ENCODE data around the gene IGF1R.

Gene IGF1R

DNA sequence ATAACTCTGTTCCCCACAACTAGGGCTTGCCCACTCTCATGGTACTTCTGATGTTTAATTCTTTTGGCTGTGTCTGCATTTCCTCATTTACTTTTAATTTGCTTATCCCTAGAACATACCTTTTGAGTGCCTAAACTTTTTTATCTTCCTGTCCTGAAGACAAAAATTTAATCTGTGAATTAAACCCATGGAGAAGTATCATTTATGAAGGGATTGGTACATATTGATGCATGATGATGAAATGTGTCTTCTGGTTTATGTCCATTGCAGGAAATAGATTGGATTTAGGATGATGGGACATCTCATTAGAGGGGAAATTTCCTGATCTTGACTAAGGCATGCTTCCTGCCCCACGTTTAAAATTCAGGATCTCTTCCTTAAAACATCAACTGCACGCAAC is 249.8 kb downstream of the IGF1R start:
- DNase-seq: no peak

DNA sequence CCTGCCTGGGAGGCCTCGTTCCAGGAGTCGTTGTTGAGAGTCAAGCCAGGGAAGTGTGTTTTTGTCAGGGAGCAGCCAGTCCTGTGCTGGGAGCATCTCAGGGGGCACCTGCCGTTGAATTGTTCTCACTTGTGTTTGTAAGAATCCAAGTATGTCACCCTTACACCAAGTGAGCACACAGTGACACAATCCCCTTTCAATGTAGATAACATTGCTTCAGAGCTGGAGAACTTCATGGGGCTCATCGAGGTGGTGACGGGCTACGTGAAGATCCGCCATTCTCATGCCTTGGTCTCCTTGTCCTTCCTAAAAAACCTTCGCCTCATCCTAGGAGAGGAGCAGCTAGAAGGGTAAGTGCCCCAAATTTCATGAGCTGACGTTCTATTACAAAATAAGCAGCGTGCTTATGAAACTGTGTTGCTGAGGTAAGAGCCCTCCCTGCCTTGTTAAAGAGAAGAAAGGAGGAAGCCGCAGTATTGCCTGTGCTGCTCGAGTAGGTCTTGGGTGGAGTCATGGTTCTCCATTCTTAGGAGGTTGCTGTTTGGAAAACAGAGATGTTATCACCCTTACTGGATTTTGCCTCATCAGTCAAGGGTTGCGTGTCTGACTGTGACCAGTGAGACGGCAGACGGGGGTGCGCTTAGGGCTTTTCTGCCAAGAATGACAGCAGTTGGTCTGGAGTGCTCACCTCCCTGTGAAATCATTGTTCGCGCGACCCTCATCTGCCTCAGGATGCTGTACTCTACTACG is 251.1 kb downstream of the IGF1R start:
- no peak for DNase-seq

DNA sequence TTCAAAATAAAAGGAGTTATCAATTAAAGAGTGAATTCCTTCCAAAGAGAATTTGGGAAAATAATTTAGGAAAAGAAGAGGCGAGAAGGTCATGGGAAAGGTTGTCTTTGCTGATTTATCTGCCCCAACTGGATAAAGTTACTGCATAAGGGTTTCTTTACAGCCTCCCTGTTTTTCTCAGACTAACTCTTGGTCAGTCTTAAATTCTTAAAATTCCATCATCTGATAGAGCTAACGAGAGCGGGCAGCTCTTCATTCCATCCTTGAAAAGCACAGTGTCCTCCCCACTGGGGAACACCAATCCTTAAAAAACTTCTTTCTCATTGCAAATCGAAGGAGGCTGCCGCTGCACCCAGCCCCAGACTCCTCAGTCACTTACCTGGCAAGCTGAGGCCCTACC is 252.0 kb downstream of the IGF1R start:
- DNase-seq: no peak

DNA sequence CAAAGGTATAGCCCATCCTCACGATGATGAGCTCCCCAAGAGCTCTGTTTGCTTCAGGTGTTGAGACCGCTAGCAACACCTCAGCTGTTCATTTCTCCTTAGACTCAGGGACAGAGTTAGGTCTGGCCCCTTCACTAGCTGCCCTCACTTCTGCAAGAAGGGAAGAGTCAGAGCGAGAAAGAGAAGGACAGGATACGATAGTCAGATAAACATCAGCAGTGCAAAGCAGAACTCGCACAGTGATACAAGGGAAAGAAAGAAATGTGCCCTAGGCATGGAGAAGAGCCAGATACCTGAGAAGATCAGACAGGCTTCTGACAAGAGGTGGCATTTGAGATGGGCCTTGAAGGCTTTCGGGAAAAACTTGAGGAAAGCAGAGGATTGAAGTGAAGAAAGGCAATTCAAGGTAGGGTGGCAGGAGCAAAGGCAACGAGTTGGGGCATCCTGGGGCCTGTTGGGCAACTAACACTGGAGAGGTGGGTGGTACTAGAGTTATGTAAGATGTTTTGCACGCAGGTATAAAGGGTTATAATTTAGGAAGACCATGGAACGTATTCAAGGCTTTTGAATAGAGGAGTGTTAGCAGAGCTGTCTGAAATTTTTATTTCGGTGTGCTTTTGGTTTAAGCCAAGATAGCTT is 253.2 kb downstream of the IGF1R start:
- no peak for DNase-seq

DNA sequence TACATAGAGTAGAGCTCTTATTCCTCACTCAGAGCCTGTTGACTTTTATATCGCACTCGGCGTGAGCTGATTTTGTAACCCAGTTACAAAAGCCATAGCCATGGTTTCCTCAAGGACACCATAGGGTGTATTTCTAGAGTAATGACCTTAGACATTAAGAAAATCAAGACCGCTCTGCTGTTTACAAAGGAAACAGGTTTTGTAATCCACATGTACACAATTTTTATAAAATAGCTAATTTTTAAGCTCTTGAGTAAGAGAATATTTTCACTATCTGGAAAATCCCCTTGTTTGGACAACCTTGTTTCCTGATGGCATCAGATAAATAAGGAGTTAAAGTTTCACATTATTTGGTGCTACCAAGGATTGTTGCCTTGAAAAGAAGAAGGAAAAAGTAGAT is 254.6 kb downstream of the IGF1R start:
- DNase-seq: no peak

DNA sequence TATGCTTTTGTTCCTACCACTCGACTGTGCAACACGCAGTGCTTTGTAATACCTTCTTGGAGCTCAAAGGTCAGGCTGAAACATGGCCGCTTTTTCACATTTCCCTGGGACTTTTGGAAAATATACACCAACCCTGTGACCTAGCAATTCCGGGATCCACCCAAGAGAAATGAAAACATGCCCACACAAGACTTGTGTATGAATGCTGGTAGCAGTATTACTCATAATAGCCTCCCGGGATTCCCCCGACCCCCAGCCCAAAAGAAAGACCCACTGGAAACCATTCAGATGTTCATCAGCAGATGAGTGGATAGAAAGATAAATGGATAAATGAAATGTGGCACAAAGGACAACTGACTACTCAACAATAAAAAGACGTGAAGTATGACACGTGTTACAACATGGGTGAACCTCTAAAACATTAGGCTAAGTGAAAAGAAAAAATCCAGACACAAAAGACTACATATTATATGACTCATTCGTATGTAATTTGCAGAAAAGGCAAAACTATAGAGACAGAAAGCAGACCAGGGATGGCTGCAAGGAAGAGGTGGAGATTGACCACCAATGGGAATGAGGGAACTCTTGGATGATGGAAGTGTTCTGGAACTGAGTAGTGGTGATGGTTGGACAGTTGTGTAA is 255.2 kb downstream of the IGF1R start:
- DNase-seq: no peak

DNA sequence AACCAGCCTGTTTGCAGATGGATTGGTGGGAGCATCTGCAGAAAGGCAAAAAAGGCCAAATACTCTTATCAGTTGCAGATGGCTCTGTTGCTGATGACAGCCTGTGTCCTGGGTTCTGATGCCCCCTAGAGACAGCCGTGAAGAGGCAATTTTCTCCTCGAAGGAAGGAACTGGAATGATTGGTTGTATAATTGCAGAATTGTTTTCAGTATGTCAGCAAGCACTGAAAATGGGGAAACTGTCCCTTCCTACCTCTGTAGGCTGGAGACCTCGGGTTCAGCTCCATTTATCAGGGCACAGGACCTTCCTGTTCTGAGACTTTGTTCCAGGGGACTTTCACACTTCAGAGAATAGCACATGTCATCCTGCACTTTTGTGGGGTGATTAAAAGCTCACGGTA is 256.2 kb downstream of the IGF1R start:
- DNase-seq: no peak

DNA sequence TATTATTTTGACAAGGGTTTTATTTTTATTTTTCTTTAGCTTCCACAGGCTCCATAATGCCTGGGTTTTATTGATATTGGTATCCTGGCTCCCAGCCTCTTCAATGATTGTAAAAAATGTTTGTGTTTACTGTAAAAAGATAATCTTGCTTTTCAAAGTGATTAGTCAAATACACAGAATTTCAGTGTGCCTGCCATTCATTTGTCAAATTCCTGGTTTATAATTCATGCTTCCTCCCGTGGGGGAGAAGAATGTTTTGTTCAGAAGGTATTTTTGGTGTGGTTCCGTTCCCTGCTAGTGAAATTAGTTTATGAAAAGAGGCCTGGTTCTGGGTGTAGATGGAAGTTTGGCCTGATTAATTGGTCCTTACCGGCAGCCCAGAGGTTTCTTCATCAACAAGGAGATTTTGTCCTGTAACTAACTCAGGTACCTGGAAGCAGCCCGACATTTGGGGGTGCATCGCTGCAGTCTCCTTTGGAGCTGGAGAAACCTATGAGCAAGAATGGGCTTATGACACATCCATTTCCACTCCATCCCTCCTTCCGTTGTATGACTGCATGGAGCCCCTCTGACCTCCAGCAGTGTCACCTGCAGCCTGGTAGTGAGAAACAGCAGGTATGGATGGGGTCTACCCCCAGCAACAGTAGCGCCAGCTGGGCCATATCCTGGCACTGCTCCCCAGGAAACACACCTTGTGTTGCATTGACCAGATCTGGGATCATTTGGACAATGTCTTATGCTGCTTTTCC is 257.8 kb downstream of the IGF1R start:
- no peak for DNase-seq

DNA sequence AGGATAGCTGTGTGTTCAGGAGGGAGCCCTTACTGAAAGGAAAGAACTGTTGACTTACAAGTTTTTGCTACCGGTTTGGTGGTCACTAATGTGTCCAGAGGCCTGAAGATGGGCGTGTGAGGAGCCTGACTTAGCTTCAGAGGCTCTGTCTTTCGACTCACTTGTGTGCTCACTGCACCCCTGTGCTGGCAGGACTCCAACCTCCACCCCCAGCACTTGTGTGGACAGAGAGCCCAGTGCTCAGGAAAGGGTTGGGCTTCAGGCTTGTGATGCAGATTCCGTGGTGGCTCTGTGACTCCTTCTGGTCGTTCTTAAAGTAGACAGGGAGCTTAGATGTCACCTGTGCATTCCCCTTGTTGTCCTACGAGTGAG is 258.4 kb downstream of the IGF1R start:
- DNase-seq: no peak

DNA sequence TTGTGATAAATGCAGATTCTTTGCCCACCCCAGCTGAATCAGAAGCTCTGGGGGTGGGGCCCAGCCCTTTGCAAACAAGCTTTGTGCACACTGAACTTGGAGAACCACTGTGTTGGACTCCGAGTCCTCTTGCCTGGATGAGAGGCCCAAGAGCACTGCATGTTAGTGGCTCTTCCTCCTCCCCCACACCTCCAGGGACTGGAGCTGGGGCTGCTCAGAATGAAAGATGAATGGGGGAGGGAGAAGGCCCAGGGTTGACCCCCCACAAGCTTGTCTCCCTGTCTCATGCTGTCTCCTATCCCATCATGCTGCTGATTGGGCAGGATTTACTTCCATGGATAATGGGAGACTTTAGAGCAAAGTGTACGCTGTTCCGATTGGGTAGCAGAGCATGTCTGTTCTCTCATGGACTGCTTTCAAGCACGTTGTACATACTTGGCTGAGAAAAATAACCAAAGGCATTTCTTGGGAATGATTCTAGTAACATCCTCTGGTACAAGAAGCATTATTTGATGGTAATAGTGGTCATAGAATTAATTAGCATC is 259.7 kb downstream of the IGF1R start:
- no peak for DNase-seq

DNA sequence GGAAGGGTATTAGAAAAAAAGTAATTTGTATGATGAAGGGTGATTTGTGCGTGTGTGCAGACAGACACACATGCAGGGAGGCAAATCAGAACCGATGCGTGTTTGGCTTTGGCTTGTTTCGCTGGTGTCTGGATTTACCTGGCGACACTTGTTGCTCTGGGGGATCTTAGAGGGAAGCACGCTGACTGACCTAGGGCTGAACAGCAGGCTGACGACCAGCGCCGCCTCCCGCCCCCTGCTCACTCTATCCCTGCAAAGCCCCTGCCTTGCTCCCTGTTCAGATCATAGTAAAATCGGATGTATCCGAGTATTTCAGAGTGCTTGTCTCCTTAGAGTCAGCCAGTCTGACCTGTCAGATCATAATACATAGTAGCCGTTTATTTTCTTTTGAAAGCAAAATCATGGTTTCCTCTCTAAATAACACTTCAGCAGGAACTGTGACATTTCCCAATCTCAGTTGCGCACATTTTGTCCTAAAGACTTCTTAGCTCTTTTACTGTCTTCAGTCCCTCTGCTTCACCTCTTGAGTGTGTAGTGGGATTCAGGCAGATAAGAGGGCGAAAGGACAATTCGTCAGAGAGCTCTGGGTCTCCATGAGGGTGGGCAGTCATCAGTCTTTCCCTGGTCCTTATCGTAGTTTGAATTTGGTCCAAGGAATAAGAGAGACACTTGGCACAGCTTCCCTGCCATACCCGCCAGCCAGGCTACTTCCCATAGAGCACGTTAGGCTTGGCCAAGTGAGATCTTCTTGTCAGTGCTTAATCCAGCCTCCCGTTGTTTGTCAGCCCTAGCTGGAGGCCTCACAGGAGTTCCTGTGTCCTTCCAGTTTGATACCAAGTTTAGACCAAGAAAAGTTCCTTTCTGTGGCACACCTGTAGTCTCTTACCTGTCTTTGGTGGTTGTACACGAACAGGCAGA is 261.9 kb downstream of the IGF1R start:
- DNase-seq: no peak

DNA sequence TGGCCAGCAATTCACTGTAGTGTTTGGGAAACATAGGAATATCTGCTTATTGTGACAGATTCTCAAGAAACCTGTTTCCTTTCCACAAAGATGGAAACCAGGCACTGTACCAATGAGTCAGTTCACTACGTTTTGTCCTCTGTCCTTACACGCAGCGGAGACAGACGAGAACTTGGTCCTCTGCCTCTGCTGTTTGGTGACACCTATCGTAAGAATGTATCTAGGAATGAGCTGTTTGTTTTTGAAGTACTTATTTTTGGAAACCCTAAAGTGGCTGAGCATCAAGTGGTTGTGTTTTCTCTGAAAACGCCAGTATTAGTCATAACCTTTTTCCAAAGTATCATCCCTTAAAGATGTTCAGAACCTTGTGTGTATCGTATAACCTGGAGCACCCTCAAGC is 266.3 kb downstream of the IGF1R start:
- DNase-seq: no peak

DNA sequence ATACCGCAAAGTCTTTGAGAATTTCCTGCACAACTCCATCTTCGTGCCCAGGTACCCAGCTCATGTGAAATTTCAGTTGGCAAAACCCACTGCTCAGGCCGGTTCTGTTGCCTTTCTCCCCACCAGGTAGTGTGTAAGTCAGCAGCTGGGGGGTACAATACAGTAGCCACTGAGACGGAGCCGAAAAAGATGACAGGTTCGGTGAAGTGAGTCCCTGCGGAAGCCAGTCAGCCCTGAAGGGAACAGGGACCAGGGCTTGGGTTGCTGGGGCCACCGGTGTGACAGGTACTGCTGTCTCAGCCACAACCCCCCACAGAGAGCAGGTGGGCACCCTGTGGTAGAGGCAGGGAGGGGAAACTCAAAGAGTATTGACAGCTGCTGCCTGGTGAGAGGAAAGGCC is 268.5 kb downstream of the IGF1R start:
- no peak for DNase-seq

DNA sequence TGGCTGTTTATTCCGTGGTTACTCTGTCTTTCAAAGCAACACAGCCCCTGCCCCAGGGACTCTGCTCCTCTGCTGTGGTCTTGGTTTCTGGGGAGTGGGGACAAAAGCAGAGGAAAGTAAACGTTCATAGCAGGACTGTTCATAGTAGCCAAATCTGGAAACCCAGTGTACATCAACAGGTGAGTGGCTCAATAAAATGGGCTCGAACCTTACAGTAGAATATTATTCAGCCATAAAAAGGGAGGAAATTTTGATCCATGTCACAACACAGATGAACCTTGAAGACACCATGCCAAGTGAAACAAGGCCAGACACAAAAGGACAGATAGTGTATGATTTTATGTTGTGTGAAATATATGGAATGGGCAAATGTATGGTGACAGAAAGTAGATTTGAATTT is 269.1 kb downstream of the IGF1R start:
- DNase-seq: no peak

DNA sequence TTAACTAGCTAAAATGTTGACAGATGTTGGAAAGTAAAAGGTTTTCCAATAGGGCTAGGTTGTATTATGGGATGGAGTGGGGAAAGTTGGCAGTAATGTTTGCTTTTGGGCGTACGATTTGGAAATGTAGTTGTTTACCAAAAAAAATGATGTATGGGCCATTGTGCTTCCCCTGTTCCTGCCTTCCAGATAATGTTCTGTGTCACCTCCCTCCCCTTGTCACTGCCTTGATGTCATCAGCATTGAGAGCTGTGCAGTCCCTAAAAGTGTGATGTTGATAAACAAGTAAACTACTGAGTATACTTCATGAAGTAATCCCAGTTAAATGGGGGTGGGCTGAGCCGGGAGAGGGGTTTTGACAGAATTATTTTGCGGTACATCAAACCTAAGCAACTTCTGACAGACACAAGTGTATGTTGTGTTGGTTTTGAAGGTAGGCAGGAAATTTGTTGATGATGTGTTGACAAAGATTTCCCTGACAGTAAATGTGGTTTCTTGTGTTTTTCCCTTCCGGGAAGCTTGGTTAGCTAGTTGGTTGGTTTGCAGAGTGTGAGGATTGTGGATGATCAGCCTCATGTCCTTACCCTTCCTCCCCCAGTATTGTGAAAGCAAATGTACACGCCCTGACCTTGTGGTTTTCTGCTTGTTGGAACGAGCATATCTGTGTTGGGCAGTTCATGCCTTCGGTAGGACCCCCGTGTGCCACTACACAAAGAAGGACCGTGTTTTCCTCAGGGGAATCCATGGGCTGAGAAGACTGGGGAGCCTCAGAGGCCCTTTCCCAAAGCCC is 271.9 kb downstream of the IGF1R start:
- no peak for DNase-seq

DNA sequence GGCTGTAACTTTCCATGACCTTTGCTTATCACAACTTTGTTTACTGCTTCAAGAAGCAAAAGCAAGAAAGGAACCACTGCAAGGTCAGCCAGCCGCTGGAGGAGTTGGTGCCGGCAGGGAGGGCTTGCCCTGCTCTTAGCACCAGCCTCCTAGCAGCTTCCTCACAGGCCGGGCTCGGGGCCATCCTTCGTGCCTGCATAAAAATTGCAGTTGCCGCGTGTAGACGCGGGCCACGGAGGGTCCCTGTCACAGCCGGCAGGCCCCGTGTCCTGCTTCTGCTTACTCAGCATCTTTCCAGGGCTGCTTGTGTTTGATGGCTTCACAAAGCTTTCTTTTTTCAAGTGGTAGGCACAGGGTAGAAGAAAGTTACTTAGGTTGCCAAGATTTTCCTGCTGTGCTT is 274.8 kb downstream of the IGF1R start:
- DNase-seq: no peak

DNA sequence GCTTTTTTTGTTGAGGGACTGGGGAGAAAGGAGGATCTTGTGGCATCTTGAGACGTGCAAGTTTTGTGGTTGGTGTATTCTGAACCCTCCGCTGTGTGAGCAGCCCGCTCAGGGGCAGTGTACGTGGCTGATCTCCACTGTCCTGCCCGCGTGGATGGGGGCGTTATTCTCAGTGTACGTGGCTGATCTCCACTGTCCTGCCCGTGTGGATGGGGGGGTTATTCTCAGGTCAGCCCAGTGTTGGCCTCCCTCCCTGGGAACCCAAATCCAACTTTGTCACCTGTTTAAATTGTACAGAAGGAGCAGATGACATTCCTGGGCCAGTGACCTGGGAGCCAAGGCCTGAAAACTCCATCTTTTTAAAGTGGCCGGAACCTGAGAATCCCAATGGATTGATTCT is 275.2 kb downstream of the IGF1R start:
- no peak for DNase-seq

DNA sequence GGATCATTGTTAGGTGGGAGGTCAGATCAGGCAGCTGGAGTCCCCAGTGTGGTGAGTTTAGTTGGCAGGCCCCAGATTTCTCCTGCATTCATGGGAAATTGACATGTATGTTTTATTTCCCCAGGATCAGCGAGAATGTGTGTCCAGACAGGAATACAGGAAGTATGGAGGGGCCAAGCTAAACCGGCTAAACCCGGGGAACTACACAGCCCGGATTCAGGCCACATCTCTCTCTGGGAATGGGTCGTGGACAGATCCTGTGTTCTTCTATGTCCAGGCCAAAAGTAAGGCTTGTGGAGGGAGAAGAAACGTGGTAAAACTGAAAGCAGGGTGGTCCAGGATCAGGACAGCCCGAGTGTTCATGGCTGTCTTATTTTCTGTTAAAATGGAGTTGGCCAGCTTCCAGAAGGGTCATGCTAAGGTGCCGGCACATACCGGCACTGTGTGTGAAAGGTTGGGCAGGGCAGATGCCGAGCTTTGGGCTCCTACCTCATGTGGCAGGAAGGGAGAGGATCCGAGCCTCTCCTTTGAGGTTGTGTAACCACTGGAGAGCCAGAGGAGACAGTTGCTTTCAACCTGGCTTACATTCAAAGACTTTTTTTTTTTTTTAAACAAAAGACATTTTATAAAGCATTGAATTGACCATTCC is 276.2 kb downstream of the IGF1R start:
- DNase-seq: no peak

DNA sequence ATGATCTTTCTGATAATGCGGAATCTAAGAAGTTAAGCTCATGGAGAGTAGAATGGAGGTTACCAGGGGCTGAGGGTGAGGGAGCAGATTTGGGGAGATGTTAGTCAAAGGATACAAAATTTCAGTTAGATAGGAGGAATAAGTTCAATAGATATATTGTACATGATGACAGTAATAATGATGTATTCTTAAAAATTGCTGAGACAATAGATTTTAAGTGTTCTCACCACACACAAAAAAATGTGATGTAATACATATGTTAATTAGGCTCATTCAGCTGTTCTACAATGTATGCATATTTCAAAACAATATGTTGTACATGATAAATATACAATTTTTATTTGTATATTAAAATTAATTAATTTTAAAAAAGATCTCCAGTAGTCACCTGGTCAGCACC is 277.9 kb downstream of the IGF1R start:
- DNase-seq: no peak

DNA sequence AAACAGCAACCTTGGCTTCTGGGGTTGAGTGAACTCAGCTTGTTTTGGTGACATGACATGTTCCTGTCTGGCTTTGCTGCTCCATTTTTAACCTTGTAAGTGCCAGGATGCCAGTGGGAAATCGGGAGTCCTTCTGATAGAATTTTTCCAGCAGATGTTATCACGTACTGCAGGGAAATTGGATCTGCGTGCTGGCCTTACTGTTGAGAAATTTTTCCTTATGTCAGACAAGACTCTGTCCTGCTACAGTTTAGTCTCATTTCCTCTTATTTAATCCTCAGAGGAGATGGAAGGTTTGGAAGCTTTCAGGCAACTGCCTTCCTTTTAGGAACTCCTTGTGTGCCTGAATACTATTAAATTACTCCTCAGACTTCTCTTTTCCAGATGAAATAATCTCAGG is 278.7 kb downstream of the IGF1R start:
- DNase-seq: no peak

DNA sequence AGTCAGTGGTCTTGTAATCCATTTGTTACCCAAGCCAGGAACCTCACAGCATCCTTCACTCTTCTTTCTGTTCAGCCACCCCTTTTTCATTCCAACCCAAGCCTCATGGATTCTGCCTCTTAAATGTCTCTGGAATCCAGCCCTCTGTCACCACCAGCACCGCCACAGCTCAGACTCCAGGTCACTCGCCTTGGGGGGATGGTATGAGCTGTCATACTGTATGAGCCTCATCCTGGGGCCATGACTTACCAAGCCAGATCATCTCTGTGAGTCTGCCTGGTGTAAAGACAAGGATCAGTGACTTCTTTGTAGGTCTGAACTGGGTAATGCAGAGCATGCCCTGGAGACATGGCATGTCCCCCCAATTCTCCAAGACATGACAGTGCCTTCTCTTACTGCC is 279.7 kb downstream of the IGF1R start:
- DNase-seq: no peak

All from stimulated activated CD4-positive, alpha-beta T cell treated with anti-CD3 and anti-CD28 coated beads, Interleukin-4, amount 100 ng/mL, for 24 hours (primary cell).